Activated B cell treated with CpG ODN at 0.5 μM for 24 hours (primary cell): Measurements from ENCODE around the gene ARHGAP21. TPM values are rescaled to one million over a fixed set of nuclear protein-coding genes. Genes with fewer than 3 reads are reported as not detected.
"Not testable (repeated sequence)": the region's sequence is repeated elsewhere in the genome, so short reads cannot be mapped to it uniquely, and the experiment has no call there.

Source experiments
- ATAC-seq: fragments of 200-7000 bp; cut with Tn5 transposase; one replicate; pipeline ENCODE4 v1.10.0; 2021; ENCODE audit warnings: low read depth, mild to moderate bottlenecking, moderate library complexity
- CTCF ChIA-PET: fragments of 350-600 bp; sonication (Branson Sonifier 250); formaldehyde crosslinking; loops from one replicate; lab custom pipeline; 2021; ENCODE audit warnings: antibody characterized with exemption; lab: Charles Lee
- POLR2A ChIA-PET: fragments of 350-600 bp; sonication (Branson Sonifier 250); formaldehyde crosslinking; loops from one replicate; lab custom pipeline; 2021; ENCODE audit warnings: antibody characterized with exemption; lab: Charles Lee
- DNase-seq: peaks from one replicate; pipeline ENCODE4 v3.0.0; 2022
- H3K27ac Mint-ChIP-seq: one replicate; pipeline ENCODE4 v1.8.0; 2020; ENCODE audit warnings: mixed read lengths
- H3K27me3 Mint-ChIP-seq: one replicate; pipeline ENCODE4 v1.8.0; 2021; ENCODE audit warnings: mixed read lengths
- H3K36me3 Mint-ChIP-seq: one replicate; pipeline ENCODE4 v1.8.0; 2021; ENCODE audit warnings: low read depth, mixed read lengths
- H3K4me1 Mint-ChIP-seq: one replicate; pipeline ENCODE4 v1.8.0; 2021; ENCODE audit warnings: mixed read lengths
- H3K4me3 Mint-ChIP-seq: one replicate; pipeline ENCODE4 v1.8.0; 2020; ENCODE audit warnings: mild to moderate bottlenecking, mixed read lengths
- H3K9me3 Mint-ChIP-seq: one replicate; pipeline ENCODE4 v1.8.0; 2020; ENCODE audit warnings: mixed read lengths
- intact Hi-C: fragments of 100-400 bp; cut with micrococcal nuclease; formaldehyde crosslinking; loops from one replicate; pipeline ENCODE4 v1.15.1; 2024
- total RNA-seq: library from RNA; stranded (reverse); gene quantifications from 2 replicates; pipeline ENCODE4 v1.2.3, GENCODE V29; 2022
- TF ChIP-seq, protein P1 (sequence below): fragments of 200-600 bp; IDR thresholded peaks from one replicate; pipeline ENCODE4 v1.8.0; 2022; ENCODE audit warnings: antibody characterized with exemption, mild to moderate bottlenecking

ARHGAP21 gene
- total RNA-seq, 1 donor from 2014 or later = 20.8 TPM

DNA sequence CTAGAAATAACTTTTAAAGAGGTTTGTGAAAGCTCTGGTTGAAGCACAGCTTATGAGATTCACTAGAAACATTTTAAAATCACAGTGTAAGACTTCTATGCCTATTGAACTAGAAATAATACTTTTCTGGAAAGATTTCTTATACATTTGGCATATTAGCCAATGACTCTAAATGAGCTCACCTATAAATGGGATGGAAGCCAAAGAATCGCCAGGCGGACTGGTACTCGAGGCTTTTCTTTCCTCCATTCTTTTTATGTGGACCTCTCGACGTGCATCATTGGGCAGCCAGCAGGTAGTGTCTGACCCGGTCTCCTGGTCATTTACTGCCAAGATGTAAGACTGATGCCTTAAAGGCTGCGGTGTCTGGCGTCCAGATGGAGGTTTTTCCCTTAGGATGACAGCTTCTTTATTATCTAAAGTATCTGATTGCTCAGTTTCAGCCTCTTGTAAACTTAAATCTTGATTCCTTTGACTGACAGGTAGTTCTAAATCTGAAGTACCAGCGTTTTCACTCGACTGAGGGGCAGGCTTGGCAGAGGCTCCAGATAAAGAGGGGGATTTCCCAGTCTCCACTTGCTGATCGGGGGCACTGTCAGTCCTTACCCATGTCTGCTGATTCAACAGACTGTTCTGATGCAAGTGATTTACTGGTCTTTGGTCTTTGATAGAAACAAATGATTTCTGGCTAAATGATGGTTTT is 104.2 kb downstream of the ARHGAP21 start:
- H3K27me3 Mint-ChIP-seq, H3K4me3 Mint-ChIP-seq, H3K36me3 Mint-ChIP-seq, H3K4me1 Mint-ChIP-seq, H3K27ac Mint-ChIP-seq, DNase-seq, CTCF ChIA-PET, H3K9me3 Mint-ChIP-seq, intact Hi-C loops, POLR2A ChIA-PET, ATAC-seq: not testable (repeated sequence)

DNA sequence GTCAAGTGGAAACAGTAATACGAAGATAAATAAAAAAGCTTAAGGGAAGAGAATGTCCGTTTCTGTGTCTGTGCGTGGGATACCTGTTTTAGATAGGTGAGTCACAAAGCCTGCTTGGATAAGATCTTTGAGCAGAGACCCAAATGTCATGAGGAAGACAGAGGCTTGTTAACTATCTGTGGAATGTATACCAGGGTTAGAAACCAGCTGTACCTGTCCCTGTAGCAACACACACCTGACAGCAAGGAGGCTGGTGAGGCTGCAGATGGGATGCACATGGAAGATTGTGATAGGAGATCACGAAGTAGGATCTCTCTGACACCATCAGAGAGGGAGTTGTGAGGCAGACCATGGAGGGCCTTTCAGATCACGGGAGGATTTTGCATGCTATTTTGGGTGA is 105.3 kb downstream of the ARHGAP21 start:
- TF ChIP-seq, protein P1, sequence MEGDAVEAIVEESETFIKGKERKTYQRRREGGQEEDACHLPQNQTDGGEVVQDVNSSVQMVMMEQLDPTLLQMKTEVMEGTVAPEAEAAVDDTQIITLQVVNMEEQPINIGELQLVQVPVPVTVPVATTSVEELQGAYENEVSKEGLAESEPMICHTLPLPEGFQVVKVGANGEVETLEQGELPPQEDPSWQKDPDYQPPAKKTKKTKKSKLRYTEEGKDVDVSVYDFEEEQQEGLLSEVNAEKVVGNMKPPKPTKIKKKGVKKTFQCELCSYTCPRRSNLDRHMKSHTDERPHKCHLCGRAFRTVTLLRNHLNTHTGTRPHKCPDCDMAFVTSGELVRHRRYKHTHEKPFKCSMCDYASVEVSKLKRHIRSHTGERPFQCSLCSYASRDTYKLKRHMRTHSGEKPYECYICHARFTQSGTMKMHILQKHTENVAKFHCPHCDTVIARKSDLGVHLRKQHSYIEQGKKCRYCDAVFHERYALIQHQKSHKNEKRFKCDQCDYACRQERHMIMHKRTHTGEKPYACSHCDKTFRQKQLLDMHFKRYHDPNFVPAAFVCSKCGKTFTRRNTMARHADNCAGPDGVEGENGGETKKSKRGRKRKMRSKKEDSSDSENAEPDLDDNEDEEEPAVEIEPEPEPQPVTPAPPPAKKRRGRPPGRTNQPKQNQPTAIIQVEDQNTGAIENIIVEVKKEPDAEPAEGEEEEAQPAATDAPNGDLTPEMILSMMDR = no peak
- ChIA-PET POLR2A (no interaction called here), CTCF (interaction anchor here (1.3 to 2.8 kb wide), 2 partner anchors 17 to 462 kb away, joined by 3 to 20 read pairs; no protein-coding TSS in a partner anchor)
- Mint-ChIP-seq H3K27me3 (no peaks in the 10 kb centered on the region), H3K9me3 (no peaks in the 10 kb centered on the region), H3K4me1 (peaks cover 5% of the 10 kb centered on the region), H3K36me3 (no peaks in the 10 kb centered on the region), H3K4me3 (no peak overlapping the region), H3K27ac (no peak overlapping the region)
- intact Hi-C loops = no loop called here
- no peak for DNase-seq
- no peak for ATAC-seq

DNA sequence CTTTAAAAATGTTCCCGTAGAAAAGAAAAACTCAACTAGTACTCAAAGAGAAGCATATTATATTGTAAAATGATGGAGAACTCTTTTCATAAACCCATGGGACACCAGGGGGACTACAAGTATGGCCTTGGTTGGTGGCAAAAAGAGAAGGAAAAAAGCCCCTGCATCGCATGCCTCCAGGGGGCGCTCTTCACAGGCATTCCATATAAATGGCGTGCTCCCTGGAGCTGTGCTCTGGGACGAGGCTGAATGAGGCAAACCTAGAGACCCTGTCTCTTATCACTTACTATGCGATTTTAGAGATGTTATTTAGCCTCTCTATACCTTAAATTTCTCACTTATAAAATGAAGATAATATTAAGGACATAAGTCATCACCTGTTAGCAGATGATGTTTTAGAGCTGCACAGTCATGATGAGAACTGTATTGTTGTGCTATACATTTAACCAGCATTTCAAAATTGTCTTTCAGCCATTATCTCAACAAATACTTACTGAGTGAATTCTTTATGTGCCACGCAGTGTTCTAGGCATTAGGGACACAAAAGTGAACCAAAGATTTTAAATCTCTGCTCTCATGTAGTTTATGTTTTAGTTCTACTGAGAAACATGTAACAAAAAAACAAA is 105.8 kb downstream of the ARHGAP21 start:
- intact Hi-C loops = loop anchor here (1.0 kb wide), 1 partner anchor 463 kb away; no protein-coding TSS in a partner anchor
- ATAC-seq (no peak), DNase-seq (no peak)
- H3K4me3 Mint-ChIP-seq = no peak overlapping the region
- H3K27me3 Mint-ChIP-seq = no peaks in the 10 kb centered on the region
- ChIA-PET POLR2A (no interaction called here), CTCF (interaction anchor here (0.6 to 2.8 kb wide), 6 partner anchors 17 to 806 kb away, joined by 3 to 20 read pairs (median 4); no protein-coding TSS in a partner anchor)
- no peaks in the 10 kb centered on the region for H3K36me3 Mint-ChIP-seq
- no peak overlapping the region for H3K27ac Mint-ChIP-seq
- no peaks in the 10 kb centered on the region for H3K9me3 Mint-ChIP-seq
- peaks cover 3% of the 10 kb centered on the region for H3K4me1 Mint-ChIP-seq
- TF ChIP-seq, protein P1 = no peak

GRCh38 chr10:24616536-24616935 is 107.2 kb downstream of the ARHGAP21 start:
- CTCF ChIA-PET = interaction anchor here (1.2 to 2.8 kb wide), 2 partner anchors 373 to 464 kb away, joined by 4 to 20 read pairs; no protein-coding TSS in a partner anchor
- POLR2A ChIA-PET = no interaction called here
- TF ChIP-seq, protein P1 = no peak
- DNase-seq (no peak), ATAC-seq (no peak)
- H3K4me3 Mint-ChIP-seq = no peak overlapping the region
- no peaks in the 10 kb centered on the region for H3K27me3 Mint-ChIP-seq
- no peaks in the 10 kb centered on the region for H3K4me1 Mint-ChIP-seq
- H3K36me3 Mint-ChIP-seq = no peaks in the 10 kb centered on the region
- no peaks in the 10 kb centered on the region for H3K9me3 Mint-ChIP-seq
- intact Hi-C loops = no loop called here
- H3K27ac Mint-ChIP-seq = no peak overlapping the region

GRCh38 chr10:24606021-24606420 is 117.7 kb downstream of the ARHGAP21 start:
- no peaks in the 10 kb centered on the region for H3K9me3 Mint-ChIP-seq
- intact Hi-C loops = no loop called here
- ChIA-PET CTCF (no interaction called here), POLR2A (no interaction called here)
- TF ChIP-seq, protein P1 = no peak
- no peak overlapping the region for H3K4me3 Mint-ChIP-seq
- H3K36me3 Mint-ChIP-seq = peaks cover 9% of the 10 kb centered on the region
- no peak overlapping the region for H3K27ac Mint-ChIP-seq
- no peaks in the 10 kb centered on the region for H3K27me3 Mint-ChIP-seq
- H3K4me1 Mint-ChIP-seq = no peaks in the 10 kb centered on the region
- ATAC-seq = no peak
- no peak for DNase-seq
